Psoas muscle (tissue), 8 donors: ENCODE data around the gene ICE2. TPM values are rescaled to one million over a fixed set of nuclear protein-coding genes. Genes with fewer than 3 reads are reported as not detected.

Source experiments
- ATAC-seq, 4 donors: fragments of 200-7000 bp; cut with Tn5 transposase; one replicate each; pipeline ENCODE4 v1.9.1; 2020; ENCODE audit warnings: moderate library complexity in 3 of 4, mild to moderate bottlenecking in 2 of 4
- DNase-seq, 2 donors: peaks; one replicate each; pipeline ENCODE4 v3.0.0-alpha.2; 2020
- H3K27ac ChIP-seq: fragments of 200-600 bp; one replicate; pipeline ENCODE4 v1.8.0; 2022
- H3K27me3 ChIP-seq, 3 donors: fragments of 200-600 bp in 1 of 3; one replicate each; pipeline versions ENCODE4 v1.6.1 to v1.8.0; 2013 to 2022; ENCODE audit warnings: low read length in 2 of 3, mild to moderate bottlenecking in 2 of 3, moderate library complexity in 1 of 3; ENCODE audit not compliant: insufficient read depth in 3 of 3
- H3K36me3 ChIP-seq, 2 donors: fragments of 200-600 bp in 1 of 2; one replicate each; pipeline versions ENCODE4 v1.6.1 to v1.8.0; 2013 to 2022; ENCODE audit warnings: low read depth in 1 of 2, mild to moderate bottlenecking in 1 of 2, moderate library complexity in 1 of 2; ENCODE audit not compliant: insufficient read depth in 1 of 2
- H3K4me1 ChIP-seq: fragments of 200-600 bp; one replicate; pipeline ENCODE4 v1.8.0; 2022
- H3K4me3 ChIP-seq: fragments of 200-600 bp; one replicate; pipeline ENCODE4 v1.8.0; 2022; ENCODE audit warnings: mild to moderate bottlenecking
- H3K9me3 ChIP-seq: fragments of 200-600 bp; one replicate; pipeline ENCODE4 v1.8.0; 2022
- CTCF ChIP-seq: fragments of 200-600 bp; IDR thresholded peaks from one replicate; pipeline ENCODE4 v1.8.0; 2022; ENCODE audit warnings: antibody characterized with exemption
- WGBS, 3 donors: extraction: QIAGEN DNeasy Blood & Tissue Kit; methylation state at CpG; one replicate each; pipeline versions ENCODE4 v1.1.6 to v1.1.7; 2013; 5-methylcytosine and 5-hydroxymethylcytosine counted together
- intact Hi-C, 2 donors: fragments of 100-400 bp; cut with DNase I; formaldehyde crosslinking; loops; one replicate each; pipeline versions ENCODE4 v1.11.0 to v1.14.2; 2022
- polyA plus RNA-seq, 3 donors: library from polyadenylated mRNA; stranded (reverse); fragments of 200-250 nt; gene quantifications; one replicate each; pipeline ENCODE4 v1.2.3, GENCODE V29; 2013
- total RNA-seq, 4 donors: library from RNA; stranded (reverse); fragmentation: NEBNext Ultra II Directional in 2 of 4; extraction: Animal tissue kit (Norgen Biotek cat#: 25700) in 2 of 4; gene quantifications; one replicate each; pipeline versions ENCODE4 v1.2.1 to v1.2.4, GENCODE V29; 2021 to 2023
- donor health status: healthy with polysubstance abuse.
- donor health status: DM: no; HTN: no; CAD: no; lungs with moderate emphysema.
- donor health status: Bipolar disorder and iron deficiency.
- donor health status: healthy.
- donor health status: DM: yes; HTN: yes; CAD: no.
- donor health status: DM: no; HTN: no; CAD: no.
- donor health status: DM: no; HTN: no; CAD: no.
- donor health status: DM: yes; HTN: yes; CAD: no.

The ICE2 gene
- total and polyA plus RNA-seq, 7 donors, result 5.2 to 25.9 (median 20.0) TPM

- DNase-seq (no peak), ATAC-seq (no peak)
- no peaks in the 10 kb centered on the region for H3K9me3 ChIP-seq
- no peak overlapping the region for H3K4me3 ChIP-seq
- 33 to 41% (median 33%) methylated on average over 3 of the region's 3 CpGs for WGBS, 3 donors
- TF ChIP-seq CTCF, result no peak
- peaks cover 0 to 3% of the 10 kb centered on the region in 2 donors for H3K36me3 ChIP-seq
- H3K27me3 ChIP-seq, result no peaks in the 10 kb centered on the region
- intact Hi-C loops, result loop anchor here in 1 of 2 donors (5.0 kb wide), 1 partner anchor 36 kb away; no protein-coding TSS in a partner anchor
- no peak overlapping the region for H3K27ac ChIP-seq
- peaks cover 4% of the 10 kb centered on the region for H3K4me1 ChIP-seq
Observed at GRCh38 chr15:60400944-60401343, 78.0 kb downstream of the ICE2 start.

- peaks cover 8 to 13% of the 10 kb centered on the region in 2 donors for H3K36me3 ChIP-seq
- intact Hi-C loops, result loop anchor here (5.0 kb wide), 2 partner anchors 37 to 38 kb away; no protein-coding TSS in a partner anchor
- DNase-seq (no peak), ATAC-seq (no peak)
- no peaks in the 10 kb centered on the region for H3K27me3 ChIP-seq
- no peak for TF ChIP-seq CTCF
- WGBS, 3 donors, result 44 to 76% (median 67%) methylated on average over 1 of the region's 1 CpG
- peak overlapping the region; percentile 56 for H3K27ac ChIP-seq
- H3K4me1 ChIP-seq, result peaks cover 14% of the 10 kb centered on the region
- H3K4me3 ChIP-seq, result no peak overlapping the region
- H3K9me3 ChIP-seq, result no peaks in the 10 kb centered on the region
Observed at GRCh38 chr15:60399931-60400330, 79.0 kb downstream of the ICE2 start.

- DNase-seq (no peak), ATAC-seq (no peak)
- Histone ChIP-seq H3K27ac (peak overlapping the region; percentile 56), H3K27me3 (no peaks in the 10 kb centered on the region), H3K9me3 (no peaks in the 10 kb centered on the region), H3K4me3 (no peak overlapping the region), H3K4me1 (peaks cover 20% of the 10 kb centered on the region), H3K36me3 (peaks cover 8 to 17% of the 10 kb centered on the region in 2 donors)
- no peak for TF ChIP-seq CTCF
- intact Hi-C loops, result loop anchor here in 1 of 2 donors (5.0 kb wide), 1 partner anchor 37 kb away; no protein-coding TSS in a partner anchor
- 45 to 65% (median 51%) methylated on average over 21 of the region's 21 CpGs for WGBS, 3 donors
Observed at GRCh38 chr15:60399246-60399915, 79.6 kb downstream of the ICE2 start.

GRCh38 chr15:60397772-60398445, 81.0 kb downstream of the ICE2 start, which contains the start of gene ANXA2:
TSS of gene ANXA2 (minus strand) at chr15:60397986. CDS start at chr15:60386075, 11,911 bp downstream.
- Histone ChIP-seq H3K9me3 (no peaks in the 10 kb centered on the region), H3K36me3 (peaks cover 8 to 26% of the 10 kb centered on the region in 2 donors), H3K27me3 (no peaks in the 10 kb centered on the region), H3K27ac (peak within 1 kb of the TSS; percentile 93), H3K4me1 (peaks cover 35% of the 10 kb centered on the region), H3K4me3 (peak within 1 kb of the TSS; percentile 80)
- TF ChIP-seq CTCF, result no peak
- whole genome bisulfite sequencing, 3 donors, result 1 to 2% (median 1%) methylated on average over 26 to 53 of the region's 53 CpGs
- ATAC-seq, result peak; percentile 81 to 84 (median 82)
- intact Hi-C loops, result loop anchor here in 1 of 2 donors (5.0 kb wide), 1 partner anchor 36 kb away; no protein-coding TSS in a partner anchor
- peak; percentile 91 to 95 for DNase-seq
